K562 (cell line): ENCODE measurements around the gene IP6K2. TPM values are rescaled to one million over a fixed set of nuclear protein-coding genes. Genes with fewer than 3 reads are reported as not detected.
A peak's percentile ranks its signal among the peaks of the same experiment; 100 is the strongest.

ENCODE experiments used
- ARID2 ChIP-seq: fragments of 450-650 bp; IDR thresholded peaks from 2 replicates; pipeline ENCODE4 v1.6.1; 2017; ENCODE audit warnings: antibody characterized with exemption, mild to moderate bottlenecking
- BMI1 ChIP-seq: fragments of 150-350 bp; IDR thresholded peaks from 2 replicates; pipeline ENCODE4 v1.6.1; 2014; ENCODE audit warnings: low read length
- CREB3 ChIP-seq: fragments of 450-650 bp; conservative IDR thresholded peaks from 2 replicates; pipeline ENCODE4 v1.6.1; 2016; ENCODE audit warnings: missing genetic modification characterization, low read depth, mild to moderate bottlenecking, missing compliant biosample characterization, moderate library complexity
- FOXK2 ChIP-seq, 2 experiments: fragments of 450-650 bp; IDR thresholded peaks in 1 of 2; conservative IDR thresholded peaks in 1 of 2; 2 replicates each; pipeline ENCODE4 v1.6.1; 2016; ENCODE audit warnings: low read depth in 2 of 2, mild to moderate bottlenecking in 1 of 2
- GATAD2A ChIP-seq: fragments of 450-650 bp; IDR thresholded peaks from 2 replicates; pipeline ENCODE4 v1.6.1; 2017
- HDGF ChIP-seq: fragments of 450-650 bp; IDR thresholded peaks from 2 replicates; pipeline ENCODE4 v1.6.1; 2016
- HNRNPK ChIP-seq: fragments of 200-400 bp; formaldehyde crosslinking; IDR thresholded peaks from one replicate; pipeline ENCODE4 v1.6.1; 2018; ENCODE audit warnings: mild to moderate bottlenecking, low read depth, low read length; ENCODE audit not compliant: poor library complexity, severe bottlenecking
- HSF4 ChIP-seq: fragments of 250-450 bp; sonication (Bioruptor Pico); IDR thresholded peaks from 2 replicates; pipeline ENCODE4 v2.1.2; 2022; ENCODE audit warnings: mild to moderate bottlenecking, moderate library complexity, borderline replicate concordance
- KDM5B ChIP-seq: fragments of 200-600 bp; sonication (generic); IDR thresholded peaks from 2 replicates; pipeline ENCODE4 v1.6.1; 2012; ENCODE audit warnings: low read depth, mild to moderate bottlenecking, moderate library complexity, low read length, control low read depth, inconsistent platforms; ENCODE audit not compliant: insufficient replicate concordance
- MECOM ChIP-seq: fragments of 250-450 bp; sonication (Bioruptor Pico); IDR thresholded peaks from 2 replicates; pipeline ENCODE4 v1.8.0; 2022; ENCODE audit warnings: inconsistent platforms
- MTA2 ChIP-seq: fragments of 450-650 bp; IDR thresholded peaks from 2 replicates; pipeline ENCODE4 v1.6.1; 2016; ENCODE audit warnings: low read depth
- NFIC ChIP-seq: fragments of 450-650 bp; IDR thresholded peaks from 2 replicates; pipeline ENCODE4 v1.6.1; 2017; ENCODE audit warnings: mild to moderate bottlenecking, inconsistent platforms
- RFX5 ChIP-seq: IDR thresholded peaks from 2 replicates; pipeline ENCODE4 v1.6.1; 2011; ENCODE audit warnings: low read depth, mild to moderate bottlenecking, improper control_type of control experiment, low read length
- RFX7 ChIP-seq: fragments of 250-450 bp; sonication (Bioruptor Pico); IDR thresholded peaks from 2 replicates; pipeline ENCODE4 v1.5.1; 2021; ENCODE audit warnings: mild to moderate bottlenecking
- SIX5 ChIP-seq, 2 experiments: IDR thresholded peaks; 2 replicates each; pipeline ENCODE4 v1.6.1; 2011; ENCODE audit warnings: low read length in 2 of 2, borderline replicate concordance in 1 of 2, low read depth in 1 of 2, mild to moderate bottlenecking in 1 of 2, moderate library complexity in 1 of 2; ENCODE audit not compliant: insufficient read depth in 1 of 2
- SMARCA4 ChIP-seq: fragments of 450-650 bp; IDR thresholded peaks from 2 replicates; pipeline ENCODE4 v1.6.1; 2016
- TRIM25 ChIP-seq: fragments of 450-650 bp; IDR thresholded peaks from 2 replicates; pipeline ENCODE4 v1.7.0; 2016; ENCODE audit warnings: borderline replicate concordance
- ZBTB1 ChIP-seq: sonication (generic); formaldehyde crosslinking; IDR thresholded peaks from 2 replicates; pipeline ENCODE4 v1.8.1; 2023; ENCODE audit warnings: missing genetic modification reagents, low read depth, mild to moderate bottlenecking, borderline replicate concordance
- ZFP36 ChIP-seq: fragments of 150-350 bp; IDR thresholded peaks from 2 replicates; pipeline ENCODE4 v1.6.1; 2018; ENCODE audit warnings: low read length, low read depth; ENCODE audit not compliant: partially characterized antibody
- ZMIZ1 ChIP-seq, 2 experiments: fragments of 150-350 bp in 1 of 2; IDR thresholded peaks; 2 replicates each; pipeline ENCODE4 v1.6.1; 2012 to 2016; ENCODE audit warnings: low read depth in 2 of 2, low read length in 2 of 2, mild to moderate bottlenecking in 1 of 2, moderate library complexity in 1 of 2
- ZNF24 ChIP-seq: fragments of 450-650 bp; IDR thresholded peaks from 2 replicates; pipeline ENCODE4 v1.6.1; 2016
- polyA plus RNA-seq, 8 experiments: library from polyadenylated mRNA; depleted of rRNA in 4 of 8; stranded (reverse) in 5 of 8; unstranded in 3 of 8; fragments of >200 nt; fragmentation: Nextera tagmentation in 2 of 8; fragmentation: Illumina TruSeq in 1 of 8; extraction: Ambion mirVana in 2 of 8; extraction: Trizol in 1 of 8; gene quantifications; 2 replicates each; pipeline versions ENCODE4 v1.2.1 to v1.2.3, GENCODE V29; 2011 to 2014; ENCODE audit warnings: inconsistent platforms in 1 of 8, missing spikeins in 1 of 8
- total RNA-seq, 7 experiments: library from RNA; depleted of rRNA in 6 of 7; stranded (reverse); fragments of >200 nt in 6 of 7; fragmentation: Illumina TruSeq in 2 of 7; extraction: Trizol in 2 of 7; gene quantifications; 2 replicates each; pipeline versions ENCODE4 v1.2.1 to v1.2.3, GENCODE V29; 2011 to 2021; ENCODE audit warnings: low replicate concordance in 1 of 7

IP6K2 gene
- total and polyA plus RNA-seq, 9 of the 15 experiments (the other 6 are each of a cell fraction or from before 2014, with no cell fraction given): 19.6 to 78.1 (median 48.0) TPM

- TF ChIP-seq ZMIZ1 (IDR thresholded peaks at IDR 0.05; ENCODE audit: low read depth in 2 of 2, low read length in 2 of 2): no peak
- TF ChIP-seq HSF4 (CRISPR knock-in tag): no peak
- TF ChIP-seq ZNF24: no peak
- TF ChIP-seq MTA2: no peak
- peak; percentile 11 for TF ChIP-seq KDM5B
- TF ChIP-seq HDGF: no peak
- TF ChIP-seq ZBTB1 (CRISPR knock-in tag): no peak
- TF ChIP-seq RFX7 (CRISPR knock-in tag): no peak
- TF ChIP-seq NFIC: no peak
- TF ChIP-seq HNRNPK: no peak
- TF ChIP-seq FOXK2 (conservative IDR thresholded peaks at IDR 0.05 in 1 of 2, IDR thresholded peaks at IDR 0.05 in 1 of 2; ENCODE audit: low read depth in 2 of 2): peak in 1 of 2 experiments; percentile 95; a peak in 2 of 4 replicates
- TF ChIP-seq SIX5 (IDR thresholded peaks at IDR 0.05; ENCODE audit: borderline replicate concordance in 1 of 2, insufficient read depth in 1 of 2, low read depth in 1 of 2, low read length in 2 of 2): peak; percentile 18 to 37; a peak in 1 of 4 replicates
- TF ChIP-seq MECOM (CRISPR knock-in tag): no peak
- TF ChIP-seq ARID2: no peak
- no peak for TF ChIP-seq CREB3 (tag)
- no peak for TF ChIP-seq ZFP36
- TF ChIP-seq RFX5: no peak
- no peak for TF ChIP-seq SMARCA4
- no peak for TF ChIP-seq GATAD2A
- no peak for TF ChIP-seq BMI1
- no peak for TF ChIP-seq TRIM25
These were observed 54.1 kb downstream of the IP6K2 start, which contains the start of gene CELSR3 (continued) for GRCh38 chr3:48662753-48663488.
